WI38 (cell line): Measurements from ENCODE around the gene SULT1B1.

Source experiments
- H3K4me3 ChIP-seq: 2 replicates; pipeline ENCODE4 v1.5.1; 2011; ENCODE audit warnings: low read depth, mild to moderate bottlenecking, control low read depth, low read length
- TF ChIP-seq, protein P1 (sequence below): IDR thresholded peaks from 2 replicates; pipeline ENCODE4 v1.5.1; 2012; ENCODE audit warnings: low read depth, mild to moderate bottlenecking, control low read depth, low read length

SULT1B1 gene

GRCh38 chr4:69760455-69760854, at the start of gene SULT1B1:
SULT1B1 (minus strand) TSS chr4:69760620; CDS start chr4:69755217, 5,403 bp downstream.
- H3K4me3 ChIP-seq = no peak within 1 kb of the TSS

DNA sequence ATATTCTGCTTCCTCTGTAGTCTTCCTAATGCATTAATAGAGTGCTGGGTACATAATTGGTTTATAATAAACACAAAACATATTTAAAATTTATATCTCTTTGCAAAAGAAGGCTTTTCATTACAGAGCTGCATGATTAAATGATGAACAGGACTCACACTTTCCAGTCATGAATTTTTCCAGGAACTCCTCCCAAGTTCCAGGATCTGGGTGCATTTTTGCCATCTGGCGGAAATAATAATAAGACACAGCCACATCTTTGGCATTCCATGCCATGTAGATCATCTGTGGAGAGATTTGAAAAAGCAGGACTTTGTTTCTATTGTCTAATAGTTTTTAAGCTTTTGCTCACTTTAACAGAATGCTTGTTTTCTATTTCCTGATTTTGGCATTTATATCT, 40.2 kb upstream of the SULT1B1 start:
- H3K4me3 ChIP-seq = no peak overlapping the region
- TF ChIP-seq, protein P1, sequence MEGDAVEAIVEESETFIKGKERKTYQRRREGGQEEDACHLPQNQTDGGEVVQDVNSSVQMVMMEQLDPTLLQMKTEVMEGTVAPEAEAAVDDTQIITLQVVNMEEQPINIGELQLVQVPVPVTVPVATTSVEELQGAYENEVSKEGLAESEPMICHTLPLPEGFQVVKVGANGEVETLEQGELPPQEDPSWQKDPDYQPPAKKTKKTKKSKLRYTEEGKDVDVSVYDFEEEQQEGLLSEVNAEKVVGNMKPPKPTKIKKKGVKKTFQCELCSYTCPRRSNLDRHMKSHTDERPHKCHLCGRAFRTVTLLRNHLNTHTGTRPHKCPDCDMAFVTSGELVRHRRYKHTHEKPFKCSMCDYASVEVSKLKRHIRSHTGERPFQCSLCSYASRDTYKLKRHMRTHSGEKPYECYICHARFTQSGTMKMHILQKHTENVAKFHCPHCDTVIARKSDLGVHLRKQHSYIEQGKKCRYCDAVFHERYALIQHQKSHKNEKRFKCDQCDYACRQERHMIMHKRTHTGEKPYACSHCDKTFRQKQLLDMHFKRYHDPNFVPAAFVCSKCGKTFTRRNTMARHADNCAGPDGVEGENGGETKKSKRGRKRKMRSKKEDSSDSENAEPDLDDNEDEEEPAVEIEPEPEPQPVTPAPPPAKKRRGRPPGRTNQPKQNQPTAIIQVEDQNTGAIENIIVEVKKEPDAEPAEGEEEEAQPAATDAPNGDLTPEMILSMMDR = no peak

More at GRCh38 chr4:69760455-69760854, at the start of gene SULT1B1:
- TF ChIP-seq, protein P1 = no peak

- TF ChIP-seq, protein P1 = no peak
- no peak overlapping the region for H3K4me3 ChIP-seq
These were observed 38.9 kb upstream of the SULT1B1 start for GRCh38 chr4:69799337-69799736.

DNA sequence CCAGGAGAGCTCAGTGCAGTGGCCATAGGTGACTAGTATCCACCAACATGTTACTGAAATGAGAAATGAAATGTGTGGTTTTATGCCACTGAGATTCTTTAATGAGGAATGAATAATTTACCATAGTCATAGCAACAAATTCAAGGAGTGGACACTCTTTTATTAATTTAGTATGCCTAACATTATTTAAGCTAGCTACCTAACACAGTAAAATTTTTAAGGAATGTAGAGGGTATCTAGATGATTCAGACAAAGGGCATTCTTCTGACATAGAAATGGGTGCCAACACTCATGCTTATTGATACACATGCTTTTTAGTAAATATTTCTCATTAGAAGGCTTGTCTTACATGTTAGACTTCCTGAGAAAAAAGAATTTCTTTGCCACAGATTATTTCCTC, 33.3 kb upstream of the SULT1B1 start:
- TF ChIP-seq, protein P1 = no peak
- no peak overlapping the region for H3K4me3 ChIP-seq

- TF ChIP-seq, protein P1 = no peak
- no peak overlapping the region for H3K4me3 ChIP-seq
These were observed 27.5 kb upstream of the SULT1B1 start for GRCh38 chr4:69787879-69788278.

GRCh38 chr4:69786547-69786946, 26.1 kb upstream of the SULT1B1 start:
- TF ChIP-seq, protein P1 = no peak

GRCh38 chr4:69785211-69785831, 24.9 kb upstream of the SULT1B1 start:
- TF ChIP-seq, protein P1 = no peak
- no peak overlapping the region for H3K4me3 ChIP-seq

More at GRCh38 chr4:69786547-69786946, 26.1 kb upstream of the SULT1B1 start:
- no peak overlapping the region for H3K4me3 ChIP-seq
